ENCODE results near the gene ABCF2.

- no peak for TF ChIP-seq CTCF (conservative IDR thresholded peaks at IDR 0.05; ENCODE audit: low read length)
- no peak for TF ChIP-seq EZH2phosphoT487 (IDR thresholded peaks at IDR 0.05; ENCODE audit: borderline replicate concordance, low read depth, low read length)
Observed at GRCh38 chr7:151229249-151229648, 2.2 kb upstream of the ABCF2 start.

Measured in OCI-LY7 (cell line).